Measurements from ENCODE around the gene PGD.

GRCh38 chr1:10470043-10470442, 71.2 kb downstream of the PGD start:
- TF ChIP-seq CTCF (IDR thresholded peaks at IDR 0.05) (no peak), POLR2A (IDR thresholded peaks at IDR 0.05) (no peak)

All from uterus (tissue), 2 donors.